Mammary epithelial cell (primary cell): ENCODE data around the gene MCM9.

Source experiments
- EZH2 ChIP-seq: IDR thresholded peaks from 2 replicates; pipeline ENCODE4 v1.6.1; 2012; ENCODE audit warnings: low read length, inconsistent platforms, borderline replicate concordance
- TF ChIP-seq, protein P1 (sequence below), 2 donors: IDR thresholded peaks in 1 of 2; conservative IDR thresholded peaks in 1 of 2; 2 replicates each; pipeline ENCODE4 v1.5.1; 2011 to 2012; ENCODE audit warnings: inconsistent platforms in 2 of 2, low read length in 2 of 2, mild to moderate bottlenecking in 2 of 2, control low read depth in 1 of 2, low read depth in 1 of 2; ENCODE audit not compliant: insufficient read depth in 1 of 2; ENCODE audit errors: extremely low read depth in 1 of 2

DNA sequence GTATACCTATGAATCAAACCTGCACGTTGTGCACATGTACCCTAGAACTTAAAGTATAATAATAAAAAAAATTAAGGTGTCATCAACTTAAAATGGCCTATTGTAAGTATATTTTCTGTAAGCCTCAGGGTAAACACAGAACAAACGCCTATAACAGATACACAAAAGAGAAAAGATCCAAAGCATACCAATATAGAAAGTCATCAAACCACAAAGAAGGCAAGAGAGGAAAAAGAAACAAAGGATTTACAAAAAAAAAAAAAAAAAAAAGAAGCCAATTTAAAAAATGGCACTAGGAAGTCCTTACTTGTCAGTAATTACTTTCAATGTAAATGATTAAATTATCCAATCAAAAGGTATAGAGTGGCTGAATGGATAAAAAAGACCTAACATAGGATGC is 65.6 kb downstream of the MCM9 start:
- TF ChIP-seq, protein P1, sequence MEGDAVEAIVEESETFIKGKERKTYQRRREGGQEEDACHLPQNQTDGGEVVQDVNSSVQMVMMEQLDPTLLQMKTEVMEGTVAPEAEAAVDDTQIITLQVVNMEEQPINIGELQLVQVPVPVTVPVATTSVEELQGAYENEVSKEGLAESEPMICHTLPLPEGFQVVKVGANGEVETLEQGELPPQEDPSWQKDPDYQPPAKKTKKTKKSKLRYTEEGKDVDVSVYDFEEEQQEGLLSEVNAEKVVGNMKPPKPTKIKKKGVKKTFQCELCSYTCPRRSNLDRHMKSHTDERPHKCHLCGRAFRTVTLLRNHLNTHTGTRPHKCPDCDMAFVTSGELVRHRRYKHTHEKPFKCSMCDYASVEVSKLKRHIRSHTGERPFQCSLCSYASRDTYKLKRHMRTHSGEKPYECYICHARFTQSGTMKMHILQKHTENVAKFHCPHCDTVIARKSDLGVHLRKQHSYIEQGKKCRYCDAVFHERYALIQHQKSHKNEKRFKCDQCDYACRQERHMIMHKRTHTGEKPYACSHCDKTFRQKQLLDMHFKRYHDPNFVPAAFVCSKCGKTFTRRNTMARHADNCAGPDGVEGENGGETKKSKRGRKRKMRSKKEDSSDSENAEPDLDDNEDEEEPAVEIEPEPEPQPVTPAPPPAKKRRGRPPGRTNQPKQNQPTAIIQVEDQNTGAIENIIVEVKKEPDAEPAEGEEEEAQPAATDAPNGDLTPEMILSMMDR (conservative IDR thresholded peaks at IDR 0.05 in 1 of 2, IDR thresholded peaks at IDR 0.05 in 1 of 2; ENCODE audit: extremely low read depth in 1 of 2, insufficient read depth in 1 of 2, low read depth in 1 of 2, low read length in 2 of 2), result no peak
- no peak for TF ChIP-seq EZH2
